A549 (cell line): ENCODE measurements around the gene NSD1. TPM values are rescaled to one million over a fixed set of nuclear protein-coding genes. Genes with fewer than 3 reads are reported as not detected.

Experiments
- ATAC-seq, 2 experiments: fragments of 200-7000 bp in 1 of 2; fragments of >200 bp in 1 of 2; cut with Nextera tagmentation in 1 of 2; cut with Tn5 transposase in 1 of 2; 3 replicates each; pipeline versions ENCODE4 v1.8.0 to v1.9.1; 2018 to 2020; ENCODE audit warnings: mild to moderate bottlenecking in 1 of 2, moderate library complexity in 1 of 2
- CTCF ChIA-PET: fragments of 300-600 bp; sonication (Branson Sonifier 250); formaldehyde crosslinking; extraction: SDS; loops from one replicate; lab custom pipeline; 2021; ENCODE audit warnings: antibody characterized with exemption, inconsistent platforms; lab: Yijun Ruan, JAX
- POLR2A ChIA-PET: fragments of 350-600 bp; formaldehyde crosslinking; extraction: SDS; loops from one replicate; lab custom pipeline; 2021; ENCODE audit warnings: antibody characterized with exemption, inconsistent platforms; lab: Yijun Ruan, JAX
- DNase-seq, 2 experiments: peaks; one replicate each; pipeline versions ENCODE4 v3.0.0 to v3.0.0-alpha.2; 2011 to 2016; ENCODE audit warnings: low read depth in 1 of 2, low spot score in 1 of 2
- FAIRE-seq: peaks from 2 replicates; lab custom pipeline; 2011; peaks lifted over from hg19 to GRCh38; lab: Jason Lieb, UNC
- H3K27ac ChIP-seq, 2 experiments: fragments of >200 bp; sonication (Bioruptor Twin); formaldehyde crosslinking; 3 replicates each; pipeline ENCODE4 v1.5.1; 2016 to 2017
- H3K4me1 ChIP-seq: fragments of >200 bp; sonication (Bioruptor Twin); formaldehyde crosslinking; 3 replicates; pipeline ENCODE4 v1.6.1; 2016
- H3K4me2 ChIP-seq: fragments of >200 bp; sonication (Bioruptor Twin); formaldehyde crosslinking; 3 replicates; pipeline ENCODE4 v1.6.1; 2016
- H3K4me3 ChIP-seq: fragments of >200 bp; sonication (Bioruptor Twin); formaldehyde crosslinking; 3 replicates; pipeline ENCODE4 v1.5.1; 2016
- H3K9me3 ChIP-seq: fragments of >200 bp; sonication (Bioruptor Twin); formaldehyde crosslinking; 3 replicates; pipeline ENCODE4 v1.6.1; 2016
- BHLHE40 ChIP-seq: IDR thresholded peaks from 2 replicates; pipeline ENCODE4 v1.6.1; 2012; ENCODE audit warnings: low read depth, low read length, inconsistent platforms
- CBX2 ChIP-seq: fragments of 200-600 bp; sonication (generic); IDR thresholded peaks from 2 replicates; pipeline ENCODE4 v1.6.1; 2016; ENCODE audit warnings: low read depth, mild to moderate bottlenecking, borderline replicate concordance
- CEBPB ChIP-seq, 2 experiments: fragments of >200 bp in 1 of 2; sonication (Bioruptor Twin) in 1 of 2; formaldehyde crosslinking in 1 of 2; IDR thresholded peaks; 2 replicates each; pipeline ENCODE4 v1.6.1; 2012 to 2016
- CHD4 ChIP-seq: fragments of 200-600 bp; sonication (generic); IDR thresholded peaks from 2 replicates; pipeline ENCODE4 v1.6.1; 2016; ENCODE audit warnings: antibody characterized with exemption, mild to moderate bottlenecking, borderline replicate concordance
- FOSB ChIP-seq: fragments of 250-450 bp; sonication (Bioruptor Pico); IDR thresholded peaks from 2 replicates; pipeline ENCODE4 v1.5.0; 2020; ENCODE audit warnings: mild to moderate bottlenecking, moderate library complexity
- FOSL2 ChIP-seq, 2 experiments: fragments of 450-650 bp in 1 of 2; fragments of >200 bp in 1 of 2; sonication (Bioruptor Twin) in 1 of 2; formaldehyde crosslinking; IDR thresholded peaks; 2 replicates each; pipeline versions ENCODE4 v1.5.0 to v1.6.1; 2016 to 2020; ENCODE audit warnings: mild to moderate bottlenecking in 1 of 2, moderate library complexity in 1 of 2
- FOXS1 ChIP-seq: fragments of 250-450 bp; sonication (Bioruptor Pico); IDR thresholded peaks from 2 replicates; pipeline ENCODE4 v1.5.0; 2020; ENCODE audit warnings: mild to moderate bottlenecking, moderate library complexity
- GATA3 ChIP-seq: IDR thresholded peaks from 2 replicates; pipeline ENCODE4 v1.6.1; 2012; ENCODE audit warnings: borderline replicate concordance
- HOXA7 ChIP-seq: fragments of 250-450 bp; sonication (Bioruptor Pico); IDR thresholded peaks from 2 replicates; pipeline ENCODE4 v1.5.0; 2020; ENCODE audit warnings: mild to moderate bottlenecking, moderate library complexity
- HOXB5 ChIP-seq: fragments of 250-450 bp; sonication (Bioruptor Pico); IDR thresholded peaks from 2 replicates; pipeline ENCODE4 v1.5.0; 2020; ENCODE audit warnings: mild to moderate bottlenecking, moderate library complexity
- JUN ChIP-seq, 2 experiments: fragments of >200 bp; sonication (Bioruptor Twin); formaldehyde crosslinking; IDR thresholded peaks; 2 replicates in 1 of 2; 3 replicates in 1 of 2; pipeline ENCODE4 v1.6.1; 2016 to 2017
- KDM1A ChIP-seq: fragments of 200-600 bp; sonication (generic); IDR thresholded peaks from 2 replicates; pipeline ENCODE4 v1.6.1; 2016; ENCODE audit warnings: low read depth, mild to moderate bottlenecking
- KDM5A ChIP-seq: fragments of 200-600 bp; sonication (generic); IDR thresholded peaks from 2 replicates; pipeline ENCODE4 v1.6.1; 2016; ENCODE audit warnings: antibody characterized with exemption, mild to moderate bottlenecking
- MAFK ChIP-seq: fragments of 450-650 bp; IDR thresholded peaks from 2 replicates; pipeline ENCODE4 v1.6.1; 2014; ENCODE audit not compliant: partially characterized antibody
- MYC ChIP-seq: IDR thresholded peaks from 2 replicates; pipeline ENCODE4 v1.6.1; 2012; ENCODE audit warnings: mild to moderate bottlenecking, inconsistent platforms, low read length, improper control_type of control experiment, borderline replicate concordance
- NFE2L2 ChIP-seq: fragments of 150-350 bp; conservative IDR thresholded peaks from 2 replicates; pipeline ENCODE4 v1.6.1; 2014; ENCODE audit warnings: low read length
- PHF8 ChIP-seq: fragments of 200-600 bp; sonication (generic); IDR thresholded peaks from 2 replicates; pipeline ENCODE4 v1.6.1; 2016; ENCODE audit warnings: low read depth, mild to moderate bottlenecking, antibody characterized with exemption, moderate library complexity, borderline replicate concordance
- POLR2A ChIP-seq: IDR thresholded peaks from 2 replicates; pipeline ENCODE4 v1.6.1; 2012; ENCODE audit warnings: mild to moderate bottlenecking, low read length
- POLR2AphosphoS2 ChIP-seq: conservative IDR thresholded peaks from 2 replicates; pipeline ENCODE4 v1.6.1; 2012; ENCODE audit warnings: low read length, improper control_type of control experiment, inconsistent platforms
- RFX5 ChIP-seq: fragments of 450-650 bp; IDR thresholded peaks from 2 replicates; pipeline ENCODE4 v1.7.1; 2014; ENCODE audit warnings: antibody characterized with exemption, mild to moderate bottlenecking, moderate library complexity
- SMC3 ChIP-seq: fragments of >200 bp; sonication (Bioruptor Twin); formaldehyde crosslinking; IDR thresholded peaks from 3 replicates; pipeline ENCODE4 v1.6.1; 2018; ENCODE audit warnings: inconsistent platforms
- TFCP2L1 ChIP-seq: fragments of 250-450 bp; sonication (Bioruptor Pico); IDR thresholded peaks from 2 replicates; pipeline ENCODE4 v1.5.0; 2021; ENCODE audit warnings: mild to moderate bottlenecking
- TP53 ChIP-seq: fragments of 250-450 bp; sonication (Bioruptor Pico); IDR thresholded peaks from 2 replicates; pipeline ENCODE4 v1.5.0; 2021; ENCODE audit warnings: mild to moderate bottlenecking, moderate library complexity
- ZNF302 ChIP-seq: fragments of 250-450 bp; sonication (Bioruptor Pico); IDR thresholded peaks from 2 replicates; pipeline ENCODE4 v1.9.0; 2021; ENCODE audit warnings: inconsistent platforms, mild to moderate bottlenecking, moderate library complexity
- ZSCAN20 ChIP-seq: fragments of 250-450 bp; sonication (Bioruptor Pico); IDR thresholded peaks from 2 replicates; pipeline ENCODE4 v1.8.0; 2022; ENCODE audit warnings: mild to moderate bottlenecking, moderate library complexity
- WGBS: methylation state at CpG from one replicate; pipeline ENCODE4 v1.1.6; 2017; ENCODE audit errors: missing lambda C conversion rate; 5-methylcytosine and 5-hydroxymethylcytosine counted together
- polyA plus RNA-seq, 4 experiments: library from polyadenylated mRNA; depleted of rRNA in 3 of 4; stranded (reverse); fragments of >200 nt; fragmentation: RNase III in 1 of 4; extraction: RNeasy Plus Mini Kit Qiagen cat#74134 plus additional on column Dnase treatment in 1 of 4; gene quantifications; 2 replicates in 3 of 4; 3 replicates in 1 of 4; pipeline ENCODE4 v1.2.3, GENCODE V29; 2011 to 2017
- TF ChIP-seq, protein P1 (sequence below): IDR thresholded peaks from 2 replicates; pipeline ENCODE4 v1.6.1; 2012
- TF ChIP-seq, protein P2 (sequence below): fragments of 200-600 bp; sonication (generic); IDR thresholded peaks from 2 replicates; pipeline ENCODE4 v1.6.1; 2016; ENCODE audit warnings: antibody characterized with exemption, mild to moderate bottlenecking, moderate library complexity
- TF ChIP-seq, protein P3 (sequence below): IDR thresholded peaks from 2 replicates; pipeline ENCODE4 v1.6.1; 2012

NSD1 gene
- polyA plus RNA-seq, 2 of the 4 experiments (the other 2 are of a cell fraction) = 16.3 to 38.2 TPM

DNA sequence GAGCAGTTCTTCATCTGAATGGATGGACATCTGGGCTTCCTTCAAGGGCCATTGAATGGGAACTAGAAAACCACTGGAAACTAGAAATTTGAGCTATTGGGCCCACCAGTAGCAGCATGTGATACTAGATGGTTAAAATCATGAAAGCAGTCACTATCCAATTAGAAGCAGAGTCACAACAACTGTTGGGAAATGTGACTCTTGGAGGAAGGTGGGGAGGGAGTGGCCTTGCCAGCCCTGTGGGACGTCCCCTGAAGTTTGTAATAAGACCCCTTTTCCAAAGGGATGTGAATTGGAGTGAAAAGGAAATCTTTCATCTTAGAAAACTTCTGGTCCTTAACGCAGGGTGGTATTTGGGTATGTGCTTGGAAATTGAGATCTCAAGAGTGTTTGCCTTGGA is 164.3 kb downstream of the NSD1 start:
- 88% methylated on average over 2 of the region's 2 CpGs for WGBS
- no peaks in the 10 kb centered on the region for H3K9me3 ChIP-seq
- ChIA-PET POLR2A (no interaction called here), CTCF (interaction anchor here (0.8 to 3.5 kb wide), 3 partner anchors 12 to 184 kb away, joined by 3 to 28 read pairs (median 5); no protein-coding TSS in a partner anchor)
- TF ChIP-seq PHF8 = no peak
- no peak for TF ChIP-seq JUN (IDR thresholded peaks at IDR 0.05)
- TF ChIP-seq, all 56 proteins: peak for 0
- ATAC-seq (no peak), FAIRE-seq (no peak), DNase-seq (no peak)
- Histone ChIP-seq H3K27ac (no peak overlapping the region), H3K4me2 (no peak overlapping the region), H3K4me1 (peaks cover 27% of the 10 kb centered on the region), H3K4me3 (no peak overlapping the region)

DNA sequence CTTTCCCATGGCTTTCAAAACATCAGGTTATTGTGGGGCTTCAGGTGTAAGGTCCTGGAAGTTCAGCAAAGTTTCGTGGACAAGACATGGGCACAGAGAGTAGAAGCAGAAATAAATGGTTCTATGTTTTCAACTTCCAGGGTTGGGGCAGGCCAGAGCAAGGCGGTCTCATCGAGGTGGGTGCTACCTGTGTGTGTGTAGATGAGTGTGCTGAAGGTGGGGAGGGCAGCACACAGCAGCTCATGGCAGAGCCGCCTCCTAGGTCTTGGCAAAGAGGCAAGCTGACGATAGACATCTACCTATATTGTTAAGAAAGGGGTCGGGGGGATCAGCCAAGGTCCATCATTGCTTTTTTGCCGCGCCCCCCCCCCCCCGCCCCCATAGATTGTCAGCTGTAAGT is 166.1 kb downstream of the NSD1 start:
- TF ChIP-seq, protein P1, sequence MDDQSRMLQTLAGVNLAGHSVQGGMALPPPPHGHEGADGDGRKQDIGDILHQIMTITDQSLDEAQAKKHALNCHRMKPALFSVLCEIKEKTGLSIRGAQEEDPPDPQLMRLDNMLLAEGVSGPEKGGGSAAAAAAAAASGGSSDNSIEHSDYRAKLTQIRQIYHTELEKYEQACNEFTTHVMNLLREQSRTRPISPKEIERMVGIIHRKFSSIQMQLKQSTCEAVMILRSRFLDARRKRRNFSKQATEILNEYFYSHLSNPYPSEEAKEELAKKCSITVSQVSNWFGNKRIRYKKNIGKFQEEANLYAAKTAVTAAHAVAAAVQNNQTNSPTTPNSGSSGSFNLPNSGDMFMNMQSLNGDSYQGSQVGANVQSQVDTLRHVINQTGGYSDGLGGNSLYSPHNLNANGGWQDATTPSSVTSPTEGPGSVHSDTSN = no peak
- TF ChIP-seq ZNF302 (CRISPR knock-in tag) (no peak), KDM5A (no peak), CEBPB (IDR thresholded peaks at IDR 0.05) (no peak), MAFK (no peak), MYC (no peak), FOSL2 (IDR thresholded peaks at IDR 0.05) (no peak), FOSL2 (CRISPR knock-in tag; IDR thresholded peaks at IDR 0.05) (no peak), TFCP2L1 (CRISPR knock-in tag) (no peak), POLR2A (no peak), FOSB (CRISPR knock-in tag) (no peak), HOXA7 (CRISPR knock-in tag) (no peak), BHLHE40 (no peak), PHF8 (no peak), GATA3 (no peak)
- 89% methylated on average over 9 of the region's 9 CpGs for WGBS
- H3K4me2 ChIP-seq = no peak overlapping the region
- no peak for FAIRE-seq
- no peaks in the 10 kb centered on the region for H3K9me3 ChIP-seq
- ChIA-PET CTCF (interaction anchor here (1.0 to 3.5 kb wide), 5 partner anchors 8 to 202 kb away, joined by 3 to 28 read pairs (median 5); no protein-coding TSS in a partner anchor), POLR2A (no interaction called here)
- no peak overlapping the region for H3K4me3 ChIP-seq
- H3K4me1 ChIP-seq = peaks cover 28% of the 10 kb centered on the region
- DNase-seq = no peak
- no peak overlapping the region for H3K27ac ChIP-seq
- ATAC-seq = no peak

DNA sequence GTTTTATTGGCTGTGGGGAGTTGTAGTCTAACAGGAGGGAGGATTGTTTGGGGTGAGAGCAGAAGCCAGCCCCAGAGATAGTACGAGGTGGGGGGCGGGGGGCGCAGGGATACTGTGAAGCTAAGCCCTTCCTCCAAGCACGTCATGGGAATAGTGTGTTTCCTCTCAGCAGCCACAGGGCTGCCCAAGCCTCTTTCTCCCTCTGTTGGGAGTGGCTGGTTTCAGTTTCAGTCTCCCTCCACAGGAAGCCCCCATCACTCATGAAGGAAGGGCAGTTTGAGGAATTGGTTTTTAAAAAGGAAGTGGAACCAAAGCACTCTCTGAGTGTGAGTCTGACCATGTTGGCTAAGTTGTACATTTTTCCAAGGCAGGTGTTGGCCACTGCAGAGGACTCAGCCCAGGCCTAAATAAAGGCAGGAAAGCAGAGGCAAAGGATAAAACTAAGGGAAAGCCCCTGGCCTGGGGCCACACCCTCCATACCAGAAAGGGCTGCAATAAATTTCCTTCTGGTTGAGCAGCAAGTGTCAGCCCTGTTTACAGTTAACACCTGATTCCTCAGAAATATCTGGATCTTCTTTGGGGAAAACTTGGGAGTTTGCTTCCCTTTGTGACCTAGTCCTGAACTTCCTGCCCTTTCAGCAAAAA is 166.8 kb downstream of the NSD1 start:
- Histone ChIP-seq H3K9me3 (no peaks in the 10 kb centered on the region), H3K27ac (no peak overlapping the region), H3K4me3 (no peak overlapping the region), H3K4me2 (no peak overlapping the region), H3K4me1 (peaks cover 34% of the 10 kb centered on the region)
- CTCF ChIA-PET = interaction anchor here (1.5 to 4.6 kb wide), 4 partner anchors 9 to 187 kb away, joined by 6 to 28 read pairs (median 19); no protein-coding TSS in a partner anchor
- FAIRE-seq (no peak), ATAC-seq (peak; percentile 23 to 28; a peak in 3 of 6 replicates), DNase-seq (no peak)
- TF ChIP-seq MAFK (peak; percentile 16), FOSL2 (IDR thresholded peaks at IDR 0.05) (no peak), FOSL2 (CRISPR knock-in tag; IDR thresholded peaks at IDR 0.05) (no peak)
- 69% methylated on average over 4 of the region's 4 CpGs for WGBS
- POLR2A ChIA-PET = no interaction called here

DNA sequence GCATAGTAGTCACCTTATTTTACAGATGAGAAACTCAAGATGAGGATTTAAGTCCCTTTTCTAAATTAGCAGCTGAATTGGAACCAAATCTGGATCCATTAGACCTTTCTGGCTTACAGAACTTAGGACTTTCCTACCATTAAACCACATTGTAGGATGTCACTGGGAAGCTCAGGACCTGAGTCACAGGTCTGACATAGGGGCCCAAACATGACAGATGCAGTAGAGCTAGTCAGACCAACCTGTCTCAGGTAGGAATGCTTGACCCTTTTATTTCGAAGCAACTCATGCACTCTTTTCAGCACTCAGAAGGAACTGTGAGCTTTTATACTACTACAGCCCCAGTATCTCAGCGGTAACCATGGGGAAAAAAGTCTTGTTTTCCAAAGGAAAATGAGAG is 167.4 kb downstream of the NSD1 start:
- H3K4me3 ChIP-seq = no peak overlapping the region
- DNase-seq = no peak
- ChIA-PET POLR2A (no interaction called here), CTCF (interaction anchor here (1.0 to 4.6 kb wide), 3 partner anchors 9 to 188 kb away, joined by 3 to 24 read pairs (median 14); no protein-coding TSS in a partner anchor)
- H3K4me2 ChIP-seq = no peak overlapping the region
- 84% methylated on average over 2 of the region's 2 CpGs for WGBS
- peaks cover 40% of the 10 kb centered on the region for H3K4me1 ChIP-seq
- no peak for ATAC-seq
- H3K27ac ChIP-seq = no peak overlapping the region
- no peaks in the 10 kb centered on the region for H3K9me3 ChIP-seq
- no peak for FAIRE-seq
- no peak for TF ChIP-seq KDM1A
- TF ChIP-seq, protein P2, sequence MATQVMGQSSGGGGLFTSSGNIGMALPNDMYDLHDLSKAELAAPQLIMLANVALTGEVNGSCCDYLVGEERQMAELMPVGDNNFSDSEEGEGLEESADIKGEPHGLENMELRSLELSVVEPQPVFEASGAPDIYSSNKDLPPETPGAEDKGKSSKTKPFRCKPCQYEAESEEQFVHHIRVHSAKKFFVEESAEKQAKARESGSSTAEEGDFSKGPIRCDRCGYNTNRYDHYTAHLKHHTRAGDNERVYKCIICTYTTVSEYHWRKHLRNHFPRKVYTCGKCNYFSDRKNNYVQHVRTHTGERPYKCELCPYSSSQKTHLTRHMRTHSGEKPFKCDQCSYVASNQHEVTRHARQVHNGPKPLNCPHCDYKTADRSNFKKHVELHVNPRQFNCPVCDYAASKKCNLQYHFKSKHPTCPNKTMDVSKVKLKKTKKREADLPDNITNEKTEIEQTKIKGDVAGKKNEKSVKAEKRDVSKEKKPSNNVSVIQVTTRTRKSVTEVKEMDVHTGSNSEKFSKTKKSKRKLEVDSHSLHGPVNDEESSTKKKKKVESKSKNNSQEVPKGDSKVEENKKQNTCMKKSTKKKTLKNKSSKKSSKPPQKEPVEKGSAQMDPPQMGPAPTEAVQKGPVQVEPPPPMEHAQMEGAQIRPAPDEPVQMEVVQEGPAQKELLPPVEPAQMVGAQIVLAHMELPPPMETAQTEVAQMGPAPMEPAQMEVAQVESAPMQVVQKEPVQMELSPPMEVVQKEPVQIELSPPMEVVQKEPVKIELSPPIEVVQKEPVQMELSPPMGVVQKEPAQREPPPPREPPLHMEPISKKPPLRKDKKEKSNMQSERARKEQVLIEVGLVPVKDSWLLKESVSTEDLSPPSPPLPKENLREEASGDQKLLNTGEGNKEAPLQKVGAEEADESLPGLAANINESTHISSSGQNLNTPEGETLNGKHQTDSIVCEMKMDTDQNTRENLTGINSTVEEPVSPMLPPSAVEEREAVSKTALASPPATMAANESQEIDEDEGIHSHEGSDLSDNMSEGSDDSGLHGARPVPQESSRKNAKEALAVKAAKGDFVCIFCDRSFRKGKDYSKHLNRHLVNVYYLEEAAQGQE = no peak
- no peak for TF ChIP-seq ZSCAN20 (CRISPR knock-in tag)
- no peak for TF ChIP-seq POLR2A
- no peak for TF ChIP-seq SMC3
- TF ChIP-seq, protein P3, sequence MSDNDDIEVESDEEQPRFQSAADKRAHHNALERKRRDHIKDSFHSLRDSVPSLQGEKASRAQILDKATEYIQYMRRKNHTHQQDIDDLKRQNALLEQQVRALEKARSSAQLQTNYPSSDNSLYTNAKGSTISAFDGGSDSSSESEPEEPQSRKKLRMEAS = no peak
- TF ChIP-seq TP53 (CRISPR knock-in tag) = no peak
- TF ChIP-seq RFX5 = no peak
- no peak for TF ChIP-seq FOXS1
- TF ChIP-seq HOXA7 (CRISPR knock-in tag) = no peak
- no peak for TF ChIP-seq CBX2
- TF ChIP-seq POLR2AphosphoS2 = no peak
- TF ChIP-seq NFE2L2 = no peak
- TF ChIP-seq HOXB5 (CRISPR knock-in tag) = no peak
- no peak for TF ChIP-seq CHD4
